G401 (cell line): ENCODE measurements around the gene DUSP8. TPM values are rescaled to one million over a fixed set of nuclear protein-coding genes. Genes with fewer than 3 reads are reported as not detected.

Experiments
- DNase-seq: peaks from one replicate; pipeline ENCODE4 v3.0.0-alpha.2; 2015; ENCODE audit warnings: low spot score
- in situ Hi-C: cut with HindIII; loops from 2 replicates; pipeline ENCODE4 v1.10.0; 2016; ENCODE audit warnings: low sequenced_read_pairs, mixed read lengths
- total RNA-seq: library from RNA; depleted of rRNA; stranded (reverse); fragments of >200 nt; shearing (Covaris generic); gene quantifications from 2 replicates; pipeline ENCODE4 v1.2.3, GENCODE V29; 2014

Gene DUSP8
- total RNA-seq, 1 experiment from 2014 or later, result 8.9 TPM

- in situ Hi-C loops, result no loop called here
- DNase-seq, result peak; percentile 63
Measured at GRCh38 chr11:1557904-1558774, 13.9 kb downstream of the DUSP8 start.

- no peak for DNase-seq
- in situ Hi-C loops, result no loop called here
Measured at GRCh38 chr11:1557051-1557884, 14.8 kb downstream of the DUSP8 start.

GRCh38 chr11:1556278-1556902, 15.7 kb downstream of the DUSP8 start:
- DNase-seq, result no peak
- in situ Hi-C loops, result no loop called here

- in situ Hi-C loops, result no loop called here
- no peak for DNase-seq
Measured at GRCh38 chr11:1555713-1556153, 16.3 kb downstream of the DUSP8 start.

- no peak for DNase-seq
- in situ Hi-C loops, result no loop called here
Measured at GRCh38 chr11:1554981-1555712, 16.9 kb downstream of the DUSP8 start.

- peak; percentile 40 for DNase-seq
- in situ Hi-C loops, result no loop called here
Measured at GRCh38 chr11:1553808-1554594, 18.1 kb downstream of the DUSP8 start.

- in situ Hi-C loops, result no loop called here
- no peak for DNase-seq
Measured at GRCh38 chr11:1549338-1550330, 22.4 kb downstream of the DUSP8 start.

- DNase-seq, result peak; percentile 78
Measured at GRCh38 chr11:1548221-1549070, 23.6 kb downstream of the DUSP8 start.

GRCh38 chr11:1547467-1548098, 24.5 kb downstream of the DUSP8 start:
- in situ Hi-C loops, result no loop called here

More at GRCh38 chr11:1548221-1549070, 23.6 kb downstream of the DUSP8 start:
- in situ Hi-C loops, result no loop called here

GRCh38 chr11:1546536-1547466, 25.3 kb downstream of the DUSP8 start:
- DNase-seq, result peak; percentile 64
- in situ Hi-C loops, result no loop called here

More at GRCh38 chr11:1547467-1548098, 24.5 kb downstream of the DUSP8 start:
- no peak for DNase-seq

- in situ Hi-C loops, result no loop called here
- no peak for DNase-seq
Measured at GRCh38 chr11:1546077-1546535, 26.0 kb downstream of the DUSP8 start.

- no peak for DNase-seq
Measured at GRCh38 chr11:1545432-1545831, 26.6 kb downstream of the DUSP8 start.

GRCh38 chr11:1544536-1544935, 27.5 kb downstream of the DUSP8 start:
- no peak for DNase-seq
- in situ Hi-C loops, result no loop called here

More at GRCh38 chr11:1545432-1545831, 26.6 kb downstream of the DUSP8 start:
- in situ Hi-C loops, result no loop called here

GRCh38 chr11:1543606-1544263, 28.3 kb downstream of the DUSP8 start:
- DNase-seq, result no peak

More at GRCh38 chr11:1543606-1544263, 28.3 kb downstream of the DUSP8 start:
- in situ Hi-C loops, result no loop called here
